GM20000 (cell line): ENCODE measurements around the gene MYRFL.

Experiments used
- DNase-seq: peaks from one replicate; pipeline ENCODE4 v3.0.0; 2012; ENCODE audit warnings: low spot score
- CTCF ChIP-seq: IDR thresholded peaks from 2 replicates; pipeline ENCODE4 v1.5.1; 2012; ENCODE audit warnings: mild to moderate bottlenecking, control low read depth; ENCODE audit errors: extremely low read depth, missing control alignments

The MYRFL gene

GRCh38 chr12:70005864-70006618, 181.0 kb downstream of the MYRFL start:
- no peak for DNase-seq
- TF ChIP-seq CTCF, result no peak

GRCh38 chr12:70006619-70006973, 181.6 kb downstream of the MYRFL start:
- no peak for TF ChIP-seq CTCF
- no peak for DNase-seq

- DNase-seq, result no peak
- TF ChIP-seq CTCF, result no peak
Observed at GRCh38 chr12:70007687-70008086, 182.7 kb downstream of the MYRFL start.
